ENCODE data around the gene MAP6D1. TPM values are rescaled to one million over a fixed set of nuclear protein-coding genes. Genes with fewer than 3 reads are reported as not detected.

Gene MAP6D1
- total and polyA plus RNA-seq, 4 experiments from 2014 or later = 0.31 to 3.1 (median 1.0) TPM; not detected in 1

- Histone ChIP-seq H3K36me3 (ENCODE audit: insufficient read depth, low read length) (no peaks in the 10 kb centered on the region), H3K27me3 (ENCODE audit: insufficient read depth, low read length) (no peaks in the 10 kb centered on the region), H3K9me3 (ENCODE audit: control insufficient read depth in 1 of 2, low read length in 2 of 2) (no peaks in the 10 kb centered on the region), H3K4me1 (ENCODE audit: insufficient read depth, low read length) (peaks cover 13% of the 10 kb centered on the region), H3K4me3 (ENCODE audit: low read length in 2 of 2) (peak overlapping the region in 1 of 2 donors; percentile 49), H3K27ac (ENCODE audit: low read depth, low read length) (no peak overlapping the region)
- POLR2A ChIA-PET (ENCODE audit: partially characterized antibody) = interaction anchor here (1.0 to 2.1 kb wide), 2 partner anchors 10 to 60 kb away, joined by 3 to 8 read pairs; partner anchors contain the start of gene PARL
- peaks cover 8 to 16% (median 15%) of the 10 kb centered on the region in 4 donors for H3K4me1 Mint-ChIP-seq
- peaks cover 3 to 20% of the 10 kb centered on the region in 2 donors for H3K36me3 Mint-ChIP-seq
- peak overlapping the region; percentile 55 to 84 (median 76) for H3K4me3 Mint-ChIP-seq
- H3K9me3 Mint-ChIP-seq = peaks cover 0 to 5% (median 0%) of the 10 kb centered on the region in 8 donors
- H3K27me3 Mint-ChIP-seq = peaks cover 0 to 6% of the 10 kb centered on the region in 2 donors
- CTCF ChIA-PET (ENCODE audit: partially characterized antibody) = no interaction called here
- no peak overlapping the region for H3K27ac Mint-ChIP-seq
- peak in 3 of 5 donors; percentile 6 to 12 (median 6) for DNase-seq
- intact Hi-C loops (cut with micrococcal nuclease) = no loop called here
Observed at GRCh38 chr3:183824761-183825455, 469 bp downstream of the MAP6D1 start.

DNA sequence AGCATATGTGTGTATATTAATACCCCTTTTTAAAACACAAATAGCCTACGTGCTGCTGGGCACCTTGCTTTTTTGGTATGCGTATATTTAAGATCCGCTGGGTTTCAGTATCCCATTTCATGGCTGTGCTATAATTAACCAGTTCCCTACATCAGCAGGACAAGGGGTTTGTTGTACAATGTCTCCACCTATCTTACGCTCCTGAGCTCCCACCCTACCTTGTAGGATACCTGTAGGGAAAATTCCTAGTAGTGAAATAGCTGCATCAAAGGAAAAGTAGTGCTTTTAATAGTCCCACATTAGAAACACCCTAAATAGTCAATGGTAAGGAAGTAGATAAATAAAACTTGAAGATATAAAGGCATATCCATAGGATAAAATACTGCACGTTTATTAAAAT is 1.4 kb downstream of the MAP6D1 start:
- H3K4me1 ChIP-seq (ENCODE audit: insufficient read depth, low read length) = peaks cover 13% of the 10 kb centered on the region
- CTCF ChIA-PET (ENCODE audit: partially characterized antibody) = no interaction called here
- POLR2A ChIA-PET (ENCODE audit: partially characterized antibody) = interaction anchor here (2.1 kb wide), 1 partner anchor 9 kb away, joined by 8 read pairs; no protein-coding TSS in a partner anchor
- no peak for DNase-seq
- peaks cover 0 to 5% (median 0%) of the 10 kb centered on the region in 8 donors for H3K9me3 Mint-ChIP-seq
- intact Hi-C loops (cut with micrococcal nuclease) = no loop called here
- H3K27me3 ChIP-seq (ENCODE audit: insufficient read depth, low read length) = no peaks in the 10 kb centered on the region
- H3K27ac ChIP-seq (ENCODE audit: low read depth, low read length) = no peak overlapping the region
- H3K36me3 Mint-ChIP-seq = peaks cover 2 to 11% of the 10 kb centered on the region in 2 donors
- no peaks in the 10 kb centered on the region for H3K9me3 ChIP-seq (ENCODE audit: control insufficient read depth in 1 of 2, low read length in 2 of 2)
- H3K36me3 ChIP-seq (ENCODE audit: insufficient read depth, low read length) = no peaks in the 10 kb centered on the region
- peak overlapping the region in 3 of 7 donors; percentile 30 to 68 (median 47) for H3K27ac Mint-ChIP-seq
- H3K27me3 Mint-ChIP-seq = peaks cover 0 to 6% of the 10 kb centered on the region in 2 donors
- peak overlapping the region; percentile 55 to 84 (median 76) for H3K4me3 Mint-ChIP-seq
- peaks cover 8 to 16% (median 15%) of the 10 kb centered on the region in 4 donors for H3K4me1 Mint-ChIP-seq
- no peak overlapping the region for H3K4me3 ChIP-seq (ENCODE audit: low read length in 2 of 2)

DNA sequence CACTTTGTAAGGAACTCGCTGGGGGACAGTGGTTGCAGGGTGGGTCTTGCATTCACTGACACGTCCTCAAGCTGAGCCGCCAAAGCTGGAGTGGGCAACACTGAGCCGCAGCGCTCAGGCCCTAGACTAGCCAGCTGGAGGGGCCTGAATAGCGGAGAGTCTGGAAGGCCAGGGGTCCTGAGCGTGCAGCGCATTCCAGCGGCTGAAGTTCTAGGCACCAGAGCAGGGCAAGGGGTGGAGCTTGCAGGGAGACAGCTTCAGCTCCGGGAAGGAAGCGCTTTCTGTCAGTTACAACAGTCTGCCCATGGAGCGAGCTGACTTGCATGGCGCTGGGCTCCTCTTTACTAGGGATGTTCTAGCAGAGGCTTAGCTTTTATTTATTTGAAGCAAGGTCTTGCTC is 2.7 kb downstream of the MAP6D1 start:
- H3K9me3 ChIP-seq (ENCODE audit: control insufficient read depth in 1 of 2, low read length in 2 of 2) = no peaks in the 10 kb centered on the region
- Mint-ChIP-seq H3K4me1 (peaks cover 8 to 16% (median 15%) of the 10 kb centered on the region in 4 donors), H3K9me3 (peaks cover 0 to 5% (median 0%) of the 10 kb centered on the region in 8 donors), H3K4me3 (peak overlapping the region in 2 of 8 donors; percentile 21 to 46), H3K27me3 (peaks cover 0 to 6% of the 10 kb centered on the region in 2 donors), H3K36me3 (peaks cover 0 to 2% of the 10 kb centered on the region in 2 donors), H3K27ac (peak overlapping the region in 1 of 7 donors; percentile 35)
- no peak overlapping the region for H3K4me3 ChIP-seq (ENCODE audit: low read length in 2 of 2)
- CTCF ChIA-PET (ENCODE audit: partially characterized antibody) = no interaction called here
- peaks cover 13% of the 10 kb centered on the region for H3K4me1 ChIP-seq (ENCODE audit: insufficient read depth, low read length)
- intact Hi-C loops (cut with micrococcal nuclease) = no loop called here
- no peaks in the 10 kb centered on the region for H3K36me3 ChIP-seq (ENCODE audit: insufficient read depth, low read length)
- H3K27ac ChIP-seq (ENCODE audit: low read depth, low read length) = no peak overlapping the region
- no peaks in the 10 kb centered on the region for H3K27me3 ChIP-seq (ENCODE audit: insufficient read depth, low read length)
- no peak for DNase-seq
- POLR2A ChIA-PET (ENCODE audit: partially characterized antibody) = no interaction called here

GRCh38 chr3:183819831-183820230 is 5.5 kb downstream of the MAP6D1 start:
- DNase-seq = no peak
- H3K27me3 ChIP-seq (ENCODE audit: insufficient read depth, low read length) = no peaks in the 10 kb centered on the region
- intact Hi-C loops (cut with micrococcal nuclease) = no loop called here
- H3K9me3 ChIP-seq (ENCODE audit: control insufficient read depth in 1 of 2, low read length in 2 of 2) = no peaks in the 10 kb centered on the region
- no peak overlapping the region for H3K27ac ChIP-seq (ENCODE audit: low read depth, low read length)
- H3K4me1 ChIP-seq (ENCODE audit: insufficient read depth, low read length) = peaks cover 30% of the 10 kb centered on the region
- peaks cover 5% of the 10 kb centered on the region for H3K36me3 ChIP-seq (ENCODE audit: insufficient read depth, low read length)
- Mint-ChIP-seq H3K9me3 (peaks cover 0 to 3% (median 0%) of the 10 kb centered on the region in 8 donors), H3K4me3 (no peak overlapping the region), H3K27me3 (peaks cover 0 to 6% of the 10 kb centered on the region in 2 donors), H3K36me3 (peaks cover 8 to 10% of the 10 kb centered on the region in 2 donors), H3K4me1 (peaks cover 18 to 25% (median 22%) of the 10 kb centered on the region in 4 donors), H3K27ac (peak overlapping the region in 1 of 7 donors; percentile 17)
- CTCF ChIA-PET (ENCODE audit: partially characterized antibody) = no interaction called here
- POLR2A ChIA-PET (ENCODE audit: partially characterized antibody) = no interaction called here
- H3K4me3 ChIP-seq (ENCODE audit: low read length in 2 of 2) = no peak overlapping the region

GRCh38 chr3:183818706-183819624 is 6.4 kb downstream of the MAP6D1 start:
- peaks cover 8 to 14% of the 10 kb centered on the region in 2 donors for H3K36me3 Mint-ChIP-seq
- POLR2A ChIA-PET (ENCODE audit: partially characterized antibody) = no interaction called here
- no peak overlapping the region for H3K4me3 Mint-ChIP-seq
- no peaks in the 10 kb centered on the region for H3K9me3 Mint-ChIP-seq
- peaks cover 0 to 5% of the 10 kb centered on the region in 2 donors for H3K27me3 Mint-ChIP-seq
- intact Hi-C loops (cut with micrococcal nuclease) = no loop called here
- peaks cover 15 to 25% (median 20%) of the 10 kb centered on the region in 4 donors for H3K4me1 Mint-ChIP-seq
- Histone ChIP-seq H3K36me3 (ENCODE audit: insufficient read depth, low read length) (peaks cover 5% of the 10 kb centered on the region), H3K4me3 (ENCODE audit: low read length in 2 of 2) (no peak overlapping the region), H3K27ac (ENCODE audit: low read depth, low read length) (no peak overlapping the region), H3K27me3 (ENCODE audit: insufficient read depth, low read length) (no peaks in the 10 kb centered on the region), H3K4me1 (ENCODE audit: insufficient read depth, low read length) (peaks cover 22% of the 10 kb centered on the region), H3K9me3 (ENCODE audit: control insufficient read depth in 1 of 2, low read length in 2 of 2) (no peaks in the 10 kb centered on the region)
- no peak overlapping the region for H3K27ac Mint-ChIP-seq
- CTCF ChIA-PET (ENCODE audit: partially characterized antibody) = no interaction called here
- no peak for DNase-seq

DNA sequence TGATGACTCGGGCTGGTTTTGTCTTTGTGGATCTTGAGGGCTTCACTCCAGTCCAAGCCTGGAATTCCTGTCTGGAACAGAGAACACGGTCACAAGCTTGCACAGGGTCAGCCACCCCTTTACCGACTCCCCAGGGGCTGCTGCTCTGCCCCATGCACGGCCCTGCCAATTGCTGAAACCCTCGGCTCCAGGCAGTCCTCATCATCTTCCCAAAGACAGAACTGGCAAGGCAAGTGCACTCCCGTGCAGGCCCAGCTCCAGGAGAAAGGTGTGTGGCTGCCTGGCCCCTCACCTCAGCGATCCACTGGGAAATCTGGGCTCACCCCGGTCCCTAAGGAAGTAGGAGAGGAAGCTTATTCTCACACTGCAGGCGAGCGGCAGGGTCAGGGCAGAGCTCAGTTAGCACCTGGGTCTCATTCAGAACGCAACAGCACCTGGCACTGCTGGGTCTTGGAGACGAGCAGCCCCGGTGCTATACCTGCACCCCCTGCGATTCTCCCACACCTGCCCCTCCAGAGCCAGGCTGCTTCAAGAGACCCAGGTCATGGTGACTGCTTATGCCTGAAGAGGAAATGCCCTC is 7.2 kb downstream of the MAP6D1 start:
- H3K9me3 ChIP-seq (ENCODE audit: control insufficient read depth in 1 of 2, low read length in 2 of 2) = no peaks in the 10 kb centered on the region
- H3K4me3 Mint-ChIP-seq = no peak overlapping the region
- POLR2A ChIA-PET (ENCODE audit: partially characterized antibody) = no interaction called here
- H3K27me3 ChIP-seq (ENCODE audit: insufficient read depth, low read length) = no peaks in the 10 kb centered on the region
- H3K9me3 Mint-ChIP-seq = no peaks in the 10 kb centered on the region
- H3K27ac ChIP-seq (ENCODE audit: low read depth, low read length) = no peak overlapping the region
- peaks cover 5% of the 10 kb centered on the region for H3K36me3 ChIP-seq (ENCODE audit: insufficient read depth, low read length)
- H3K4me1 ChIP-seq (ENCODE audit: insufficient read depth, low read length) = peaks cover 18% of the 10 kb centered on the region
- H3K4me3 ChIP-seq (ENCODE audit: low read length in 2 of 2) = no peak overlapping the region
- DNase-seq = no peak
- peaks cover 0 to 3% of the 10 kb centered on the region in 2 donors for H3K27me3 Mint-ChIP-seq
- CTCF ChIA-PET (ENCODE audit: partially characterized antibody) = no interaction called here
- peaks cover 8 to 14% of the 10 kb centered on the region in 2 donors for H3K36me3 Mint-ChIP-seq
- intact Hi-C loops (cut with micrococcal nuclease) = no loop called here
- peaks cover 14 to 24% (median 18%) of the 10 kb centered on the region in 4 donors for H3K4me1 Mint-ChIP-seq
- H3K27ac Mint-ChIP-seq = no peak overlapping the region

All from CD4-positive, alpha-beta memory T cell (primary cell).